Kidney glomerular epithelial cell (primary cell): Measurements from ENCODE around the gene ORAI1.
"Not testable (repeated sequence)": the region's sequence is repeated elsewhere in the genome, so short reads cannot be mapped to it uniquely, and the experiment has no call there.

ENCODE experiments used
- DNase-seq: peaks from one replicate; lab custom pipeline; 2025; lab: John Stamatoyannopoulos, UW

The ORAI1 gene

DNA sequence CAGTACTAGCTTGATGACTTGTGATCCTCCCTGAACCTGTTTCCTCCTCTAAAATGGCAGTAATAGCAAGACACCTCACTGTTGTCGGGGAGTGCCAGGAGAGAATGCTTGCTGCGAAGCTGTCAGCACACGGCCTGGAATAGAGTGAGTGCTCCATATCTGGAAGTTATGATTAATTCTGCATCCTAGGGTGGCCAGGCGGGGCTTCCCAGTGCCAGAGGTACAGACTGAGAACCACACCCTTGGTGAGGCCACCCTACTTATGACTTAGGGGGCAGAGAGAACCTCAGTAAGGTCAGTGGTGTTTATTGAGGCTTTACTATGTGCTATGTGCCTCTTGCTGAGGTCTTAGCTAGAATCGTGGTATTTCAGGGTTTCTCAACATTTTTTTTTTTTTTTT, 23.0 kb downstream of the ORAI1 start:
- DNase-seq, result no peak

DNA sequence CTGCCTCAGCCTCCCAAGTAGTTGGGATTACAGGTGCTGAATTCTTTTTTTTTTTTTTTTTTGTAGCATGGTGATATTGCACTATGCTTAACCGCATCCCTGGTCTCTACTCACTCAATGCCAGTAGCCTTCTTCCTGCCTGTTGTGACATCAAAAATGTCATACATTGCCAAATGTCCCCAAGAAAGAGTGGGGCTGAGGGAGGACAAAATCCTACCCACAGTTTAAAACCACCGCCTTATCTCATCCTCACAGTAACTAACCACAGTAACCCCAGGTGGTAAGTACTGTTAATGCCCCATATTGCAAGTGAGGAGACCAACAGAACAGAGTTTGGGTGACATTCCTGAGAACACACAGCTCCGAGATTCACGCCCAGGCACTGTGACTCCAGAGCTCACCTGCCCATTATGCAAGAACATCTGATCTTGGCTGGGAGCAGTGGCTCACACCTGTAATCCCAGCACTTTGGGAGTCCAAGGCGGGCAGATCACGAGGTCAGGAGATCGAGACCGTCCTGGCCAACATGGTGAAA, 23.6 kb downstream of the ORAI1 start:
- no peak for DNase-seq

DNA sequence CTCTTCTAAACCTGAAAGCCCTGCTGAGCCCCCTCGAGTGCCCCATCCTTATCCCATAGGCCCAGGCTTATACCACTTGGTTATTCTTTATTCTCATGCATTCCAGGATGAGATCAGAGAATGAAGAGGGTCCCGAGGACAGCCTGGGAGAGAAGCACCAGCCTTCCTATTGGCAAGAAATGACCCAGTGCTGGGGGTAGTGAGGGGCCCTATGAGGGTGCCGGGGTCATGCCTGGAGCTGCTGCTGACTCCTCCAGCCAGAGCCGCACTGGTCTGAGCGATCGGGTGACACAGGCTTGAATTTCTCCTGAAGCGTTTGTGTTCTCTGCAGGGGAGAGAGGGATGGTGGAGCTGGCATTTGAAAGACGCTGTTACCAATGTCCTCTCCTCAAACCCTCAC, 25.0 kb downstream of the ORAI1 start:
- DNase-seq, result no peak

DNA sequence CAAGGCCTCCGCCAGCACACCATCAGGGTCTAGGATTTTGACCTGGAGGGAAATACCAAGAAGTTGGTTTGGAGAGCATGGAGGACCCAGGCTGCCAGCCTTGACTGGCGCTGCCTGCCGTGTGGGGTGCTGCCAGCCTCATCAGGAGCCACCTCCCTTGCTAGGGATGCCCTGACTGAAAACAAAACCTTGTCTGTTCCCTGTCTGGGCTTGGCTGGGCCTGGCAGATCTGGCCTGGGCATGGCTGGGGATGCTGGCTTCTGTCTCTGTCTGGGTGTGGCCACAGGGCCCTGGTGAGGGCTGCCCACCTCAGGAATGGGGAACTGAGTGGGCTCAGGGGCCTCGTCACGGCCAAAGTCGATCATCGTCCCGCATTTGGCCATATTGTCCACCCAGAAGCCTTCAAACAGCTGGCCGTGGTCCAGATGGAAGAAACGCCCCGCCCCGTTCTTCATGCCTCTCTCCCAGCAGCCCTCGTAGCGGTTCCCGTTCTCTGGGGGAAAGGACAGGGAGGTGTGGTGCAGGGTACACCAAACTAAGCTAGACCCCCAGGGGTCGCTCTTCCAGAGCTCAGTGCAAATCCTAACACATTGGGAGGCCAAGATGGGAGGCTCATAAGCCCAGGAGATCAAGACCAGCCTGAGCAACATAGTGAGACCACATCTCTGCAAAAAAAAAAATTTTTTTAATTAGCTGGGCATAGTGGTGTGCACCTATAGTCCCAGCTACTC, 26.6 kb downstream of the ORAI1 start:
- no peak for DNase-seq

DNA sequence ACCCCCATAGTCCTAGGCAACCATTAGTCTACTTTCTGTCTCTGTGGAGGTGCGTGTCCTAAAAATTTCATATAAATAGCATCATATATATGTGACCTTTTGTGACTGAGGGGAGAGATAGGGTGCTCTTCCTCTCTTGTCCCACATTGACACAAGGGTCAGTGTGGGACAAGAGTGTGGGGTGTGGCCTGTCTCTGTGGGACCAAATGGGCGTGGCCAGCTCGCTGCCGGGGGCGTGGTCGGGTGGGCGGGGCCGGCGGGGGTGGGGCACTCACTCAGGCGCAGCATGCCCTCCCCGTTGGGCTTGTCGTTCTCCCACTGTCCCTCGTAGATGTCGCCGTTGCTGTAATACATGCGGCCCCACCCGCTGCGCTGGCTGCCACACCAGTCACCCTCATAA, 27.7 kb downstream of the ORAI1 start:
- DNase-seq, result no peak

DNA sequence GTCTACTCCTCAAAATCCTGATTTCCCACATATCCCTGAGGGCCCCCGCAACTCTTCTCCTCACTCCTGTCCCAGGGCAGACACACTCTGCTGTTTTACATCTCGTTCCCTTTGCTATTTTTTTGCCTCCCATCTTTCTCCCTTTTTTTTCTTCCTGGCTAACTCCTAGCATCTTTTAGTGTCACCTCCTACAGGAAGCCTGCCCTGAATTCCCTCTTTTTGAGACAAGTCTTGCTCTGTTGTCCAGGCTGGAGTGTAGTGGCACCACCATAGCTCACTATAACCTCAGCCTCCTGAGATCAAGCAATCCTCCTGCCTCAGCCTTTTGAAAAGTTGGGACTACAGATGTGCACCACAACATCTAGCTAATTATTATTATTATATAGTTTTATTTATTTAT, 29.8 kb downstream of the ORAI1 start:
- DNase-seq, result no peak

DNA sequence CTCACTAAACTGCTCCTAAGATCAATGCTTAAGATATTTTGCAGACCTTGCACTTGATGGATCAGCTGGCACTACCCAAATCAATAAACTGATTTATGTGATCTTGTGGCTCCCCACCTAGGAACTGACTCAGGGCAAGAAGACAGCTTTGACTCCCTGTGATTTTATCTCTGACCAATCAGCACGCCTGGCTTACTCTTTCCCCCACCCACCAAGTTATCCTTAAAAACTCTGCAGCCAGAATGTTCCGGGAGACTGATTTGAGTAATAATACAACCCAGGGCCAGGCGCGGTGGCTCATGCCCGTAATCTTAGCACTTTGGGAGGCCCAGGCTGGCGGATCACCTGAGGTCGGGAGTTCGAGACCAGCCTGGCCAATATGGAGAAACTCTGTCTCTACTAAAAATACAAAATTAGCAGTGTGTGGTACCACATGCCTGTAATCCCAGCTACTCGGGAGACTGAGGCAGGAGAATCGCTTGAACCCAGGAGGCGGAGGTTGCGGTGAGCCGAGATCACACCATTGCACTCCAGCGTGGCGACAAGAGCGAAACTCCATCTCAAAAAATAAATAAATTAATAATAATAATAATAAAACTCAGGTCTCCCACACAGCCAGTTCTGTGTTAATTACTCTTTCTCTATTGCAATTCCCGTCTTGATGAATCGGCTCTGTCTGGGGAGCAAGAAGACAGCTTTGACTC, 31.1 kb downstream of the ORAI1 start:
- DNase-seq, result no peak

DNA sequence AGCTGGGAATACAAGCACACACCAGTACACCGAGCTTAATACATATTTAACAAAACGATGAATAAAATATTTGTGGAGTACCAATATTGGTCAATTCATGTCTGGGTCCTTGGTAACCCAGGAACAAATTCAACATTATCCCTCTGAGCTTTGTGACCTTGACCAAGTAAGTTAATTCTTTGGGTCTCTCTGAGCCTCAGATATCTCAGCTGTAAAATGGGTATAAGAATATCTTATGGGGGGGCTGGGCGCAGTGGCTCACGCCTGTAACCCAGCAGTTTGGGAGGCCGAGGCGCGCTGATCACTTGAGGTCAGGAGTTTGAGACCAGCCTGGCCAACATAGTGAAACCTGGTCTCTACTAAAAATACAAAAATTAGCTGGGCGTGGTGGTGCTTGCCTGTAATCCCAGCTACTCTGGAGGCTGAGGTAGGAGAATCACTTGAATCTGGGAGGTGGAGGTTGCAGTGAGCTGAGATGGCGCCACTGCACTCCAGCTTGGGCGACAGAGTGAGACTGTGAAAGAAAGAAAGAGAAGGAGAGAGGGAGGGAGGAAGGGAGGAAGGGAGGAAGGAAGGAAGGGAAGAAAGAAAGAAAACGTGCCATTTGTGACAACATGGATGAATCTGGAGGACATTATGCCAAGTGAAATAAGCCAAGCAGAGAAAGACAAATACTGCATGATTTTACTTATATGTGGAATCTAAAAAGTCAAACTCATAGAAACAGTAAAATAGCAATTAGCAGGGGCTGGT, 35.2 kb downstream of the ORAI1 start:
- not testable (repeated sequence) for DNase-seq

DNA sequence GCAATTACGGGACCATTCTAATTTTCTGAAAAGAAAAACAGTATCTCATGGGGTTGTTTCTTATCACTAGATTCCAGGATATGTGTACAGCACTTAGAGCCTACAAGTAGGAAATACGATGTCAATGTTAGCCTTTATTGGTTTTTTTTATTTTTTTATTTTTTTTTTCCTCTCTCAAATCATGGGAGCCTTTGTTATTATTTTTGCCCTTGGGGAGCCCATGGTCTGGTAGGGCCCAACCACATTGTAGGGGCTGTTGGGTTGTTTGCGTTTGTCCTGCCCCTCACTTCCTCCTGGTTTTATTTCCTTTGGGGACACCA, 37.2 kb downstream of the ORAI1 start:
- DNase-seq, result no peak

DNA sequence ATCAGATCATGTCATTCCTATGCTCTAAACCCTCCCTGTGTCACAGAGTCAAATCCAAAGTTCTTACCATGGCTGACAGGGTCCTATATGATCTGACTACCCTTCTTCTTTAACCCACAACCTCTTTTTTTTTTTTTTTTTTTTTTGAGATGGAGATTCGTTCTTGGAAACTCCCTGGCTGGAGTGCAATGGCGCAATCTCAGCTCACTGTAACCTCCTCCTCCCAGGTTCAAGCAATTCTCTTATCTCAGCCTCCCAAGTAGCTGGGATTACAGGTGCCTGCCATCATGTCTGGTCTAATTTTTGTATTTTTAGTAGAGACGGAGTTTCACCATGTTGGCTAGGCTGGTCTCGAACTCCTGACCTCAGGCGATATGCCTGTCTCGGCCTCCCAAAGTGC, 40.5 kb downstream of the ORAI1 start:
- DNase-seq, result not testable (repeated sequence)

DNA sequence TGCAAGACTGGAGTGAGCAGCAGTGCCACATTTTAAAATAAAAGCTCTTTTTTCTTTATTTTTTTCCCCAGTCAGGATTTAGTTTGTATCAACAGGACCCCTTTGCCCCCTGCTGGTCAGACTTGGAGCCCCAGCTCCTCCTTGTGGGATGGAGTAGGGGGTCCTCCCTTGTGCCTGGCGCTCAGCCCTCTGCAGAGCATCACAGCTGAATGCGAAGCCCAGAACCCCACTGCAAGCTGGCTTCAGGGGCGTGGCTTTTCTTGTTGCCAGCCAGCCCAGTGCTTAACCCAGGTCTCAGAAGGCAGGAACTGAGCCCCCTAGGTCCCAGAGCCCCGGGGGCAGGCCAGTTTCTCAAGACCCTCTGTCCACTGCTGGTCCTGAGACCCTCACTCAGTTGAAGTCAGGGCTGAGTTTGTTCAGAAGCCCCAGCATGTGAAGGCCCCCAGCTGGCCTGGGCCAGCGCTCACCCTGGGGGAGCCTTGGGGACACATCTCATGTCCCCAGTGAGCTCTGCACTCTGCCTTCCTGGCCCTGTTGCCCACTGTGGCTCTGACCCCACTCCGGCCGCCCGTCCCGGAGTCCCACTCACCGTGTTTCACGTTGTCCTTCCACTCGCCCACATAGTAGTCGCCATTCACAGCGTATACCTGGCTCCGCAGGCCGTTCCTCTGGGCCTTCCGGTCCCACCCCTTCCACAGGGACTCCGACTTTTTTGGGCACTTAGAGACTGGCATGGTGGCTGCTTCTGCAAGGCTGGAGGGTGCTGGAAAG, 42.6 kb downstream of the ORAI1 start:
- DNase-seq, result no peak

DNA sequence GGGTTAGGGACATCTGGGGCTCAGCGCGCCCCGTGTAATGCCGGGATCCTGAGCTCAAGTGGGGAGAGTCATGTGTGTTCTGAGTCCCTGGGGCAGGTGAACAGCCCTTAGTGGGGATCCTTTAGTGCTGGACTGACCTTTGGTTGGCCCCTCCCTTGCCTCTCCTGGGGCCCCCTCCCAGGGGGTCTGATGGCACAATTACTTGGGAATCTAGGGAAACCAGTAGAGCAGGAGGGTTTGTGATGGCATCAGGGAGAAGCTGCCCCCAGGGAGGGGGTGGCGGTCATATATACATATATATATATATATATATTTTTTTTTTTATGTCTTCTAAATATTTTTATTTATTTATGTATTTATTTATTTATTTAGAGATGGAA, 43.2 kb downstream of the ORAI1 start, which contains the start of gene MORN3:
MORN3 (minus strand) TSS at position 134 of the 380 bp plus-strand sequence. CDS start 171 bp downstream, outside the sequence.
- no peak for DNase-seq

DNA sequence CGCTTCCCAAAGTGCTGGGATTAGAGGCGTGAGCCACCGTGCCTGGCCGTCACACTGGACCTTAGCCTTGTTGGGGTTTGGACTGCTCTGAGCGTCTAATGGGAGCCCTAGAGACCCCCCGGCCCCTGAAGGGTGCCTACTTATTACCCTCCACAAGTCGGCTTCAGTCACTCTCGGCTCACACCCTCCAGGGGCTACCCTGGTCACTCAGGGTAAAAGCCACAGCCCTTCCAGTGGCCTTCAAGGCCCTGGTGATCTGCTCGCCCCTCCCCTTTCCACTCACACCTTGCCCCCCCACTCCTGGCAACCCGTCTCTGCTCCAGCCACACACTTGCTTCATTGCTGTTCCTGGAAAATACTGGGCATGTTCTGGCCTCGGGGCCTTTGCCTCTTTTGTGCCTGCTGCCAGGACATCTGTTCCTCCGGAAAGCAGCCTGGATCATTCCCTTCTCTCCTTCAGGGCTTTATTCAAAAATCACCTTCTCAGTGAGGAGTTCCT, 46.7 kb downstream of the ORAI1 start:
- no peak for DNase-seq

DNA sequence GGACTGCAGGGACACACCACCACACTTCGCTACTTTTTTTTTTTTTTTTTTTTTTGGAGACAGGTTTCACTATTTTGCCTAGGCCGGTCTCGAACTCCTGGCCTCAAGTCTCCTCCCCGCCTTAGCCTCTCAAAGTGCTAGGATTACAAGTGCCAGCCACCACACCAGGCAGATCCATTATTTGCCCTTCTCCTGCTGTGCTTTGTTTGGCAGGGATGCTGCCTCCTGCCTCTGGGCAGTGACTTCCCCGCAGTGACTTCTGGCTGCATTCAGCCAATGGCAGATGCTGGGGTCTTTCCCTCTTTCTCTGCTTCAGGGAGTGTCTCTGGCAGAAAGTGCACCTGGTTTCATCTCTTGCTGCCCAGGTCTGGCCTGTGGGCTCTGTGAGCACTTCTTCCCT, 49.9 kb downstream of the ORAI1 start:
- DNase-seq, result no peak

DNA sequence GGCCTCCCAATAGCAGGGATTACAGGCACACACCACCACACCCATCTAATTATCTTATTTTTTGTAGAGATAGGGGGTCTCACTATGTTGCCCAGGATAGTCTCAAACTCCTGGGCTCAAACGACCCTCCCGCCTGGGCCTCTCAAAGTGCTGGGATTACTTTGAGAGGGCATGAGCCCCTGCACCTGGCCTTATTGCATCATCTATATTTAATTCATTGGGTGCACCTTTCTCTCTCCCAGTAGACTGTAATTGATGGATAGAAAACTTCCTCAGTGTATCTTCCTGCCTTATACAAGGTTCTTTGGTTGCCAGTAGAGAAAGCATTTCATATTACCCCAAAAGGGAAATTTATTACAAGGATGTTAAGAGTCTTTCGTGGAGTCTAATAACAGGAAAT, 52.0 kb downstream of the ORAI1 start:
- no peak for DNase-seq

DNA sequence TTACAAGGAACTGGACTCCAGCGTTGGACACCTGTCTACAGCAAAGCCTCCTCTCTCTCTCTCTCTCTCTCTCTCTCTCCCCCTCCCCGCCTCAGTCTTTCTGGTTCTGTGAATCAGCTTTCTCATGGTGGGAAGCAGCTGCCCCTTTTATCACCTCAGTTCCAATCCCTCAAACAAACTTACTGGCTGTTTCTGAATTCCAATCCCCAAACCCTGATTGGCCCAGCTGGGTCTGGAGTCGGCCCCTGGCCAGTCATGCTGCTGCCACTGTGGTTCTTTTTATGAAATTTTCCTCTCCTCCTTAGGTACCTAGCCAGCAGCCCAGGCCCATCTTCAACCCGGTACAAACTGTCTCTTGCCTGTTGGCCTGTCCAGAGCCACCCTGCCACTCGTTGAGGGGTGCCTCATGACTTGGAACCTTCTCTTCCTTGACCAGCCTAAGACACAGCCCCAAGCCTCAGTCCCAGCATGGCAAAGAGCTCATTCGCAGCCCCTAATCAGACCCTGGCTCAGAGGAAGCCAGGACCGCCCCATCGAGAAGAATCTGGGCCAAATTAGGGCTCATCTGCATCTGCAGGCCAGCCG, 52.5 kb downstream of the ORAI1 start:
- no peak for DNase-seq

DNA sequence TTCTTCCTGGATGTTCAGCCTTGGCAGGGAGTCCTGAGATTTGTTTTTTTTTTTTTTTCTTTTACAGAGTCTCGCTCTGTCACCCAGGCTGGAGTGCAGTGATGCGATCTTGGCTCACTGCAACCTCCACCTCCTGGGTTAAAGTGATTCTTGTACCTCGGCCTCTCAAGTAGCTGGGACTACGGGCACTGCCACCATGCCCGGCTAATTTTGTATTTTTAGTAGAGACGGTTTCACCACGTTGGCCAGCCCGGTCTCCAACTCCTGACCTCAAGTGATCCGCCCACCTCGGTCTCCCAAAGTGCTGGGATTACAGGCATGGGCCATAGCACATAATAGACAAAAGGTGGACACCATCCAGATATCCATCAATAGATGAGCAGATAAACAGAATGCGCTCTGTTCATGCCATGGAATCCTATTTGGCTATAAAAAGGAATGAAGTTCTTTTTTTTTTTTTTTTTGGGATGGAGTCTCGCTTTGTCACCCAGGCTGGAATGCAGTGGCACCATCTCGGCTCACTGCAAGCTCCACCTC, 53.4 kb downstream of the ORAI1 start:
- not testable (repeated sequence) for DNase-seq

DNA sequence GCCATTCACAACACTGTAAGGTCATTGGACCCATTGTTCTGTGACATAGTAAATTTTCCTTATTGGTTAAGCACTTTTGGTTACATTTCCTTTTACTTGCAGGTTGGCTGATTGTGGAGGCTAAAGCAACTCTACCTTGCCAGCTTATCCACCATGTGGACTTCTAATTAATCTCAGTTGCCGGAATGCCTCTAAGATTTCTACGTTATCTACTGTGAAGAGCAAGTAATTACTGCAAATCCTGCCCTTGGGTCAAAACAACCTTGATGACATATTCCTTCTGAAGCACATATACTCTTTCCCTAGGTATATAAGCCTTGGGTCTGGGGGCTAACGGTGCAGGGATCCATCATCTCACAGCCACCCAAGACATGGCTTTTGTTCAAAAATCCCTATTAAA, 62.6 kb downstream of the ORAI1 start:
- DNase-seq, result no peak

DNA sequence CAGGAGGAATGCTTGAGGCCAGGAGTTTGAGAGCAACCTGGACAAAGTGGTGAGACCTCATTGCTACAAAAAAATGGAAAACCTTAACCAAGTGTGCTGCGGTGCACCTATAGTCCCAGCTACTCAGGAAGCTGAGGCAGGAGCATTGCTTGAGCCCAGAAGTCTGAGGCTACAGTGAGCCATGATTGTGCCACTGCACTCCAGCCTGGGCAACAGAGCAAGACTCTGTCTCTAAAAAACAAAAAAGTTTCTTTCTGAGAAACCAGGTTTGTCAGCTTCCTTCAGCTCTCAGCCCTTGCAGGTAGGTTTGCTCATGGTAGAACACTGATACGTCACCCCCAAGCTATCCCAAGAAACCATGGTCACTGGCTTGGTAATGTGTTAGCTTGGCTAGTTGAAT, 63.1 kb downstream of the ORAI1 start:
- DNase-seq, result no peak
